Endothelial cell of umbilical vein (primary cell): Measurements from ENCODE around the gene DNAJC17. TPM values are rescaled to one million over a fixed set of nuclear protein-coding genes. Genes with fewer than 3 reads are reported as not detected.

Experiments
- BruUV-seq: library from RNA; stranded (reverse); fragments of 400-500 nt; replicated peaks from 2 replicates; lab custom pipeline; 2021; lab: Mats Ljungman, UMichigan
- CTCF ChIA-PET: fragments of 300-600, 350-600 bp; sonication (Branson Sonifier 250); formaldehyde crosslinking; loops from one replicate; lab custom pipeline; 2021; ENCODE audit warnings: antibody characterized with exemption, inconsistent platforms; lab: Charles Lee
- POLR2A ChIA-PET: fragments of 300-600, 350-600 bp; sonication (Branson Sonifier 250); formaldehyde crosslinking; loops from one replicate; lab custom pipeline; 2021; ENCODE audit warnings: antibody characterized with exemption, inconsistent platforms; lab: Charles Lee
- DNase-seq: peaks from one replicate; pipeline ENCODE4 v3.0.0-alpha.2; 2011; ENCODE audit warnings: low read depth, low spot score
- FAIRE-seq: peaks from 2 replicates; lab custom pipeline; 2011; peaks lifted over from hg19 to GRCh38; lab: Jason Lieb, UNC
- H2AFZ ChIP-seq: 2 replicates; pipeline ENCODE4 v1.6.0; 2012; ENCODE audit warnings: low read depth, low read length, control low read depth, inconsistent platforms
- H3K27ac ChIP-seq: 2 replicates; pipeline ENCODE4 v1.5.1; 2011; ENCODE audit warnings: low read depth, mild to moderate bottlenecking, control low read depth, low read length, moderate library complexity; ENCODE audit not compliant: insufficient read depth
- H3K27me3 ChIP-seq, 2 experiments: 2 replicates each; pipeline versions ENCODE4 v1.6.0 to v1.6.1; 2011; ENCODE audit warnings: low read length in 2 of 2, mixed read lengths in 1 of 2; ENCODE audit not compliant: control insufficient read depth in 2 of 2, insufficient read depth in 2 of 2
- H3K36me3 ChIP-seq, 2 experiments: 2 replicates in 1 of 2; 3 replicates in 1 of 2; pipeline ENCODE4 v1.5.1; 2011; ENCODE audit warnings: low read length in 2 of 2, mild to moderate bottlenecking in 1 of 2, moderate library complexity in 1 of 2; ENCODE audit not compliant: control insufficient read depth in 2 of 2, insufficient read depth in 2 of 2; ENCODE audit errors: extremely low read depth in 1 of 2
- H3K4me1 ChIP-seq: 3 replicates; pipeline ENCODE4 v1.5.1; 2011; ENCODE audit warnings: mild to moderate bottlenecking, low read length; ENCODE audit not compliant: control insufficient read depth, insufficient read depth; ENCODE audit errors: extremely low read depth
- H3K4me2 ChIP-seq: 2 replicates; pipeline ENCODE4 v1.6.1; 2011; ENCODE audit warnings: low read length, control low read depth, mixed read lengths; ENCODE audit not compliant: insufficient read depth
- H3K4me3 ChIP-seq, 3 experiments: fragments of 200-600 bp in 1 of 3; sonication (generic), shearing (Covaris generic) in 1 of 3; replicated peaks in 1 of 3; 2 replicates each; pipeline ENCODE4 v1.5.1; 2011 to 2016; ENCODE audit warnings: control low read depth in 3 of 3, low read length in 3 of 3, mild to moderate bottlenecking in 2 of 3, inconsistent platforms in 1 of 3, low read depth in 1 of 3, moderate library complexity in 1 of 3; ENCODE audit not compliant: insufficient read depth in 1 of 3
- H3K79me2 ChIP-seq: 2 replicates; pipeline ENCODE4 v1.6.0; 2012; ENCODE audit warnings: low read length, inconsistent platforms; ENCODE audit not compliant: control insufficient read depth, insufficient read depth
- H3K9ac ChIP-seq: replicated peaks from 2 replicates; pipeline ENCODE3; 2011; ENCODE audit warnings: low read length, control low read depth; ENCODE audit not compliant: insufficient read depth; ENCODE audit errors: extremely low read depth
- H3K9me1 ChIP-seq: replicated peaks from 3 replicates; pipeline ENCODE4 v1.6.0; 2011; ENCODE audit warnings: mild to moderate bottlenecking, low read length; ENCODE audit not compliant: control insufficient read depth, insufficient read depth; ENCODE audit errors: extremely low read depth
- H3K9me3 ChIP-seq: replicated peaks from 2 replicates; pipeline ENCODE4 v1.5.1; 2012; ENCODE audit warnings: low read length, inconsistent platforms; ENCODE audit not compliant: control insufficient read depth, insufficient read depth
- H4K20me1 ChIP-seq: replicated peaks from 2 replicates; pipeline ENCODE3; 2011; ENCODE audit warnings: mild to moderate bottlenecking, low read length; ENCODE audit not compliant: control insufficient read depth, insufficient read depth; ENCODE audit errors: extremely low read depth
- FOS ChIP-seq: IDR thresholded peaks from 2 replicates; pipeline ENCODE4 v1.6.1; 2011; ENCODE audit warnings: mild to moderate bottlenecking, low read length, moderate library complexity, borderline replicate concordance; ENCODE audit not compliant: insufficient read depth
- JUN ChIP-seq: IDR thresholded peaks from 2 replicates; pipeline ENCODE4 v1.6.1; 2011; ENCODE audit warnings: borderline replicate concordance, low read depth; ENCODE audit not compliant: insufficient read length, insufficient read depth
- MYC ChIP-seq: IDR thresholded peaks from one replicate; pipeline ENCODE4 v1.6.1; 2011; ENCODE audit warnings: mild to moderate bottlenecking, low read depth, low read length
- POLR2AphosphoS5 ChIP-seq: IDR thresholded peaks from 2 replicates; pipeline ENCODE4 v1.6.1; 2012; ENCODE audit warnings: low read depth, mild to moderate bottlenecking, control low read depth, low read length, moderate library complexity; ENCODE audit not compliant: insufficient read depth
- dilution Hi-C: fragments of 300-500 bp; cut with MboI; formaldehyde crosslinking; loops from one replicate; pipeline ENCODE4 v1.15.0; 2019; ENCODE audit warnings: low sequenced_read_pairs; ENCODE audit not compliant: extremely low pct_ligation_motif_present
- intact Hi-C: fragments of 100-400 bp; cut with micrococcal nuclease; formaldehyde crosslinking; loops from one replicate; pipeline ENCODE4 v1.10.0; 2022
- polyA plus RNA-seq, 4 experiments: library from polyadenylated mRNA; depleted of rRNA in 3 of 4; stranded (reverse) in 3 of 4; unstranded in 1 of 4; fragments of >200 nt; gene quantifications; 2 replicates each; pipeline versions ENCODE4 v1.2.1 to v1.2.3, GENCODE V29; 2011 to 2012; ENCODE audit warnings: missing spikeins in 1 of 4
- total RNA-seq: library from RNA; stranded (reverse); gene quantifications from 2 replicates; pipeline ENCODE4 v1.2.3, GENCODE V29; 2021

The DNAJC17 gene
- total and polyA plus RNA-seq, 2 donors (not counting 3 experiments of a cell fraction or from before 2014, with no cell fraction given): 30.7 to 46.4 TPM

GRCh38 chr15:40769274-40770146, 37.8 kb downstream of the DNAJC17 start, which contains the start of gene C15orf62:
TSS of gene C15orf62 (plus strand) at chr15:40769980. CDS start at chr15:40770496, 516 bp downstream.
- no peaks in the 10 kb centered on the region for H4K20me1 ChIP-seq
- H3K9me3 ChIP-seq: no peaks in the 10 kb centered on the region
- FAIRE-seq (peak; percentile 94), DNase-seq (peak; percentile 65)
- peak within 1 kb of the TSS; percentile 57 for H3K4me2 ChIP-seq
- intact Hi-C loops: loop anchor here (1.0 to 2.0 kb wide), 3 partner anchors 14 to 24 kb away; partner anchors contain the start of gene RMDN3
- H3K4me1 ChIP-seq: peaks cover 29% of the 10 kb centered on the region
- H3K27ac ChIP-seq: peak within 1 kb of the TSS; percentile 46
- H3K36me3 ChIP-seq: peaks cover 0 to 12% of the 10 kb centered on the region in 2 experiments
- H2AFZ ChIP-seq: peak within 1 kb of the TSS; percentile 57
- no TSS peak for BruUV-seq
- H3K4me3 ChIP-seq: no peak within 1 kb of the TSS
- CTCF ChIA-PET: interaction anchor here (0.9 to 2.7 kb wide), 10 partner anchors 11 to 125 kb away, joined by 3 to 22 read pairs (median 7); partner anchors contain the start of genes DNAJC17, VPS18 and ZFYVE19
- H3K79me2 ChIP-seq: no peaks in the 10 kb centered on the region
- no peaks in the 10 kb centered on the region for H3K27me3 ChIP-seq
- H3K9ac ChIP-seq: peak within 1 kb of the TSS; percentile 24
- dilution Hi-C loops: no loop called here
- TF ChIP-seq POLR2AphosphoS5 (peak; percentile 23), FOS (peak; percentile 66), JUN (peak; percentile 2), MYC (no peak)
- POLR2A ChIA-PET: no interaction called here
- no peaks in the 10 kb centered on the region for H3K9me1 ChIP-seq
